Astrocyte (in vitro differentiated cells and primary cell): ENCODE results near the gene NXPH4.

ENCODE experiments used
- EZH2 ChIP-seq: IDR thresholded peaks from 2 replicates; pipeline ENCODE4 v1.6.1; 2012; ENCODE audit warnings: mild to moderate bottlenecking, low read length, inconsistent platforms; ENCODE audit not compliant: insufficient read depth
- TF ChIP-seq, protein P1 (sequence below): IDR thresholded peaks from 2 replicates; pipeline ENCODE4 v1.5.1; 2011; ENCODE audit warnings: low read depth, mild to moderate bottlenecking, inconsistent platforms, low read length, moderate library complexity; ENCODE audit not compliant: insufficient read depth

GRCh38 chr12:57226588-57227314 lies 10.2 kb downstream of the NXPH4 start:
- TF ChIP-seq, protein P1, sequence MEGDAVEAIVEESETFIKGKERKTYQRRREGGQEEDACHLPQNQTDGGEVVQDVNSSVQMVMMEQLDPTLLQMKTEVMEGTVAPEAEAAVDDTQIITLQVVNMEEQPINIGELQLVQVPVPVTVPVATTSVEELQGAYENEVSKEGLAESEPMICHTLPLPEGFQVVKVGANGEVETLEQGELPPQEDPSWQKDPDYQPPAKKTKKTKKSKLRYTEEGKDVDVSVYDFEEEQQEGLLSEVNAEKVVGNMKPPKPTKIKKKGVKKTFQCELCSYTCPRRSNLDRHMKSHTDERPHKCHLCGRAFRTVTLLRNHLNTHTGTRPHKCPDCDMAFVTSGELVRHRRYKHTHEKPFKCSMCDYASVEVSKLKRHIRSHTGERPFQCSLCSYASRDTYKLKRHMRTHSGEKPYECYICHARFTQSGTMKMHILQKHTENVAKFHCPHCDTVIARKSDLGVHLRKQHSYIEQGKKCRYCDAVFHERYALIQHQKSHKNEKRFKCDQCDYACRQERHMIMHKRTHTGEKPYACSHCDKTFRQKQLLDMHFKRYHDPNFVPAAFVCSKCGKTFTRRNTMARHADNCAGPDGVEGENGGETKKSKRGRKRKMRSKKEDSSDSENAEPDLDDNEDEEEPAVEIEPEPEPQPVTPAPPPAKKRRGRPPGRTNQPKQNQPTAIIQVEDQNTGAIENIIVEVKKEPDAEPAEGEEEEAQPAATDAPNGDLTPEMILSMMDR: no peak
- TF ChIP-seq EZH2: peak; percentile 68
